Measurements from ENCODE around the gene GALNT9. TPM values are rescaled to one million over a fixed set of nuclear protein-coding genes. Genes with fewer than 3 reads are reported as not detected.

GALNT9 gene
- total and polyA plus RNA-seq, 2 experiments from 2014 or later: 3.9 to 4.7 TPM

- H3K27ac ChIP-seq: no peak overlapping the region
- H3K4me3 ChIP-seq: no peak overlapping the region
- H3K9me3 ChIP-seq (ENCODE audit: low read depth): no peaks in the 10 kb centered on the region
- 96% methylated on average over 37 of the region's 37 CpGs for WGBS (ENCODE audit: low lambda C conversion rate, missing lambda C conversion rate)
- H3K36me3 ChIP-seq (replicated peaks; ENCODE audit: insufficient read depth, low read depth): no peaks in the 10 kb centered on the region
- DNase-seq (ENCODE audit: low spot score): no peak
- H3K79me2 ChIP-seq: no peaks in the 10 kb centered on the region
- peaks cover 27% of the 10 kb centered on the region for H3K27me3 ChIP-seq
- no peak overlapping the region for H3K4me2 ChIP-seq
- H3K4me1 ChIP-seq (ENCODE audit: insufficient read depth): peaks cover 8% of the 10 kb centered on the region
- H3K9me2 ChIP-seq (replicated peaks; ENCODE audit: insufficient read depth): no peaks in the 10 kb centered on the region
- no peak overlapping the region for H2AFZ ChIP-seq
- TF ChIP-seq EZH2phosphoT487 (IDR thresholded peaks at IDR 0.05; ENCODE audit: low read depth, severe bottlenecking, unreplicated experiment) (no peak), CTCF (IDR thresholded peaks at IDR 0.05; ENCODE audit: poor library complexity) (no peak), EZH2 (IDR thresholded peaks at IDR 0.05; ENCODE audit: borderline replicate concordance) (no peak)
- no peaks in the 10 kb centered on the region for H4K20me1 ChIP-seq (ENCODE audit: insufficient read depth, poor library complexity, severe bottlenecking)
Observed at GRCh38 chr12:132288516-132289215, 40.7 kb downstream of the GALNT9 start.

- Histone ChIP-seq H3K27me3 (peaks cover 23% of the 10 kb centered on the region), H3K9me2 (replicated peaks; ENCODE audit: insufficient read depth) (no peaks in the 10 kb centered on the region), H3K4me2 (no peak overlapping the region), H3K4me1 (ENCODE audit: insufficient read depth) (peaks cover 8% of the 10 kb centered on the region), H4K20me1 (ENCODE audit: insufficient read depth, poor library complexity, severe bottlenecking) (no peaks in the 10 kb centered on the region), H3K79me2 (no peaks in the 10 kb centered on the region), H3K9me3 (ENCODE audit: low read depth) (no peaks in the 10 kb centered on the region), H3K36me3 (replicated peaks; ENCODE audit: insufficient read depth, low read depth) (no peaks in the 10 kb centered on the region), H3K4me3 (no peak overlapping the region), H2AFZ (no peak overlapping the region), H3K27ac (no peak overlapping the region)
- DNase-seq (ENCODE audit: low spot score): no peak
- 87% methylated on average over 36 of the region's 36 CpGs for WGBS (ENCODE audit: low lambda C conversion rate, missing lambda C conversion rate)
- TF ChIP-seq EZH2 (IDR thresholded peaks at IDR 0.05; ENCODE audit: borderline replicate concordance) (no peak), CTCF (IDR thresholded peaks at IDR 0.05; ENCODE audit: poor library complexity) (no peak), EZH2phosphoT487 (IDR thresholded peaks at IDR 0.05; ENCODE audit: low read depth, severe bottlenecking, unreplicated experiment) (no peak)
Observed at GRCh38 chr12:132287391-132288238, 41.8 kb downstream of the GALNT9 start.

- H3K9me3 ChIP-seq (ENCODE audit: low read depth): no peaks in the 10 kb centered on the region
- H3K9me2 ChIP-seq (replicated peaks; ENCODE audit: insufficient read depth): no peaks in the 10 kb centered on the region
- H3K36me3 ChIP-seq (replicated peaks; ENCODE audit: insufficient read depth, low read depth): no peaks in the 10 kb centered on the region
- 90% methylated on average over 22 of the region's 23 CpGs for WGBS (ENCODE audit: low lambda C conversion rate, missing lambda C conversion rate)
- no peaks in the 10 kb centered on the region for H3K79me2 ChIP-seq
- H3K4me3 ChIP-seq: no peak overlapping the region
- H4K20me1 ChIP-seq (ENCODE audit: insufficient read depth, poor library complexity, severe bottlenecking): no peaks in the 10 kb centered on the region
- H2AFZ ChIP-seq: no peak overlapping the region
- H3K27ac ChIP-seq: no peak overlapping the region
- peaks cover 23% of the 10 kb centered on the region for H3K27me3 ChIP-seq
- DNase-seq (ENCODE audit: low spot score): no peak
- peaks cover 8% of the 10 kb centered on the region for H3K4me1 ChIP-seq (ENCODE audit: insufficient read depth)
- TF ChIP-seq CTCF (IDR thresholded peaks at IDR 0.05; ENCODE audit: poor library complexity) (no peak), EZH2 (IDR thresholded peaks at IDR 0.05; ENCODE audit: borderline replicate concordance) (no peak), EZH2phosphoT487 (IDR thresholded peaks at IDR 0.05; ENCODE audit: low read depth, severe bottlenecking, unreplicated experiment) (no peak)
- no peak overlapping the region for H3K4me2 ChIP-seq
Observed at GRCh38 chr12:132286912-132287311, 42.5 kb downstream of the GALNT9 start.

All from hepatocyte (in vitro differentiated cells).